ENCODE results near the gene KATNAL1.

KATNAL1 gene

DNA sequence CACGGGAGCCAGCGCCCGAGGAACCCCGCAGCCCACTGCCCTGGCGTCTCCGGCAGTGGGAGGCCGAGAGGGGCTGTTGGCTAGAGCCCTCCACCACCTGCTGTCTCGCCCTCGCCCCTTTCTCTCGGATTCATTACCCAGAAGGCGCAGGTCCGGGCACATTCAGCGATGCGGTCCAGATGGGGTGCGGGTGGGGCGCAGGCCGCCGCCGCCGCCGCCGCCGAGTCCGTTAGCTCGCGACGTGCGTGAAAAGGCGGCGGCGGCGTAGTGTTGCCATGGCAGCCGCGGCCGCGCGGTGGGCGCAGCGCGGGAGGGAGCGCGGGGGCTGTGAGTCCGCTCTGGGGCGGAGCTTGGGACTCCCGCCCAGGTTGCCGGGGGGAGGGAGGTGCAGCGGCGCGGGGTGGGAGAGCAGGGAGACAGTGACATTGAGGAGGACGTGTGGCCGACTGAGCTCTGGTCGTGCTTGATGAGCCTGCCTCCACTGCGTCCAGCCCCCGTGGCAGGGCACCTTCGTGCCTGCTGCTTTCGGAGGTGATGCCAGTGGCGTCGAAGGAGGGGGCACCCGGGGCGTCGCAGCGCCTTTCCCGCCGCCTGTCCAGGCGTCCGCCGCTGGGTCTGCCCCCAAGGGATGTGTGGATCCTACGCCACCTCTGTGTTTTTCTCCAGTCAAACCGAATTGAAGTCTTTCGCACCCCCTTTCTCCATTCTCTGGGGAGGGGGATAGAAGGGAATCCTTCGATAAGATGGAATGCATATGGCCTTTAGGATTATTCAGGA is at the start of gene KATNAL1:
TSS of gene KATNAL1 (minus strand) at position 358 of the 777 bp plus-strand sequence. CDS start 23,774 bp downstream, outside the sequence.
- in situ Hi-C loops (cut with HindIII; ENCODE audit: low sequenced_read_pairs) = no loop called here

GRCh38 chr13:30355839-30356238 is 48.5 kb upstream of the KATNAL1 start:
- in situ Hi-C loops (cut with HindIII; ENCODE audit: low sequenced_read_pairs) = no loop called here

DNA sequence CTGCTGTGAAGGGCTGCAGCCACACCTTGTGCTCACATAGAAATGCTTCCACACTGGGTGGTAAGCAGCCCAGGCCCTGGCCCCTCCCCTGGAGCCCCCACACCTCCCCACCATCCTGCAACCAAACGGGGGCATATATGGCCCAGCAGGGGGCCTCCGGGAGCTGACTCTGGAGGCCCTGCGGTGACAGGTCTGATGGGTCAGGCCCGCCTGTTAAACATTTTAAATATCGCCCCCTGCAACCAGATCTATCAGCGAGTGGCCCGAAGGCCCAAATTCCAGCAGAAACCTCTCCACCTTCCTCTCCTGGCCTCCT is 48.0 kb upstream of the KATNAL1 start:
- in situ Hi-C loops (cut with HindIII; ENCODE audit: low sequenced_read_pairs) = no loop called here

DNA sequence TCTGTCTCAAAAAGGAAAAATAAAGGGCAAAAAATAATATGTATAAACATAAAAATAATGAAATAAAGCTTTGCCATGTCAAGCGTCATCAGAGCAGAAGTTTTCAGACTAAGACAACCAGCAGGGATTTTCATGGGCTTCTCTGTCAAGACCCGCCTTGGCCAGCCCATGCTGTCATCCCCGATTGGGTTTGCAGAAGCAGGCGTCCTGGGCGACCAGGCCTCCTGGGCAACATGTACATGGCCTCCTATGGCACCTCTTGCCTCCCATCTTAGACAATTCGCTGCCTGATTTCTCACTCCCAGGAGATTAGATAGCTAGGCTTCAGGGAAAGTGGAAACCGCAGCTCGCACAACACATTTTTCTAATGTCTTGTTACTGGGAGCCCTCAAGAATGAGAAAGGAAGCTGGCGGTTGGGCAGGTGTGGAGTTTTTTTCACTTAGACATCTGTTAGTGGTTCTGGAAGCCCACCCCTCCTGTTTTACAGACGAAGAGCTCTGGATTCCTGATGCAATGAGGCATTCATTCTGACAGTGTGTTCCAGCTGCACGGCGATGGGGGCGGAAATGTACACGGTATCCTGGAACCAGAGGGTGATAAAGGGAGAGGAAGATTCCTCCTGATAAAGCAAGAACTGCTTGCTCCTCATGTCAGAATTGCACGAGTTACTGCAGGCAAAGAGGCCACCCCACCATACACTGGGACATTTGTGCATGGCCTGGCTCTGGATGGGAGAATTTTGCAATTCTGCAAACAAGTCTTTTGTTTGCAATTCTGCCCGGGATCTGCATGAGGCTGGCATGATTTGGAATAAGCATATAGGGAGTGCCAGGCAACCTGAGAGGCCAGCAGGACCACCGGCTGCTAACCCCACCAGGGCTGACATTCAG is 47.4 kb upstream of the KATNAL1 start:
- in situ Hi-C loops (cut with HindIII; ENCODE audit: low sequenced_read_pairs) = no loop called here

DNA sequence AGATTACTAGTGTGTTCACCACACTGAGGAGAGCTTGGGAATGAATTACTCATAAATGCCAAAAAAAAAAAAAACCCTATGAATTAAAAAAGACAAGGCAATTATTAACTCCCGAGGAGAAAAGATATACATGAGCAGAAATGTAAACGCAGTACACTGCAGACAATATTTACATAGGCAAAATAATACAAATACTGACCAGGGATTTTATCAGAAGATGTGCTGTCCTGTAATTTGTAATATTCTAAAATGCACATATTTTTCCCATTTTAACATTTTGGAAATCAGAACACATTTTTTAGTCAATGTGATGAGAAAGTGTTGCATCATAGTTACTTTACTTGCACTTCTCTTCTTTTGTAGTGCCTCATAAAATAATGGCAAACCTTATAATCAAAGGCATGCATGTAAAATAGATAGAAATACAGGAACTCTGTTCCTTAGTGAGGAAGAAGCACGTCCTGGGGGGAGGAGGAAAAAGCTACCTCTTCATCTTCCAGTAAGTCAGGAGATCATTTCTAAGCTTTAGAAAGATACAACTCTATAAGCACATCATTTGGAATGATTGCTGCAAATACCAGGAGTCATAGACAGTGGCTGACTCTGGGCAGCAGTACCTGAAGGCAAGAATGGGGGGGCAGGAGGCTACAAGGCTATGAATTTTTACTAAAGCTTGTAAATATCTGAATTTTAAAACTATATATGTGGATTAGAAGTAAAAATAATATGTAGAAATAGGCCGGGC is 46.3 kb upstream of the KATNAL1 start:
- in situ Hi-C loops (cut with HindIII; ENCODE audit: low sequenced_read_pairs) = no loop called here

DNA sequence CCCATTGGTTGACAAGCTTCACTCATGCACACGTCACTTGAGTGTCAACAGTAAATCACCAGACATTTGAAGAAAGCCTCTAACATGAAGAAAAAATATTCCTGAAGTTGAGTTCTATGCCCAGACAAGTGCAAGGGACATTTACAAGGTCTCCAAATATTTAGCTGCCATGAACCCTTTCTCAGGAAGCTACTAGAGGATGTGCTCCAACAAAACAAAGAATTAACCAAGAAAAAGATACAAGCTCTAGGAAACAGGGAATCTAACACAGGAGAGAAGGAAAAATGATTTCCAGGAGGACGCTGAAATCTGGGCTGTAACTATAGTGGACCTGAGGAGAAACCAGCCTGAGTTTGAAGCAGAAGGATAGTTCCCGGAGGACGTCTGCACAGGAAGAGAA is 45.7 kb upstream of the KATNAL1 start:
- in situ Hi-C loops (cut with HindIII; ENCODE audit: low sequenced_read_pairs) = no loop called here

- in situ Hi-C loops (cut with HindIII; ENCODE audit: low sequenced_read_pairs) = no loop called here
Observed at GRCh38 chr13:30352121-30352520, 44.8 kb upstream of the KATNAL1 start.

- in situ Hi-C loops (cut with HindIII; ENCODE audit: low sequenced_read_pairs) = no loop called here
Observed at GRCh38 chr13:30346789-30347167, 39.4 kb upstream of the KATNAL1 start.

- in situ Hi-C loops (cut with HindIII; ENCODE audit: low sequenced_read_pairs) = no loop called here
Observed at GRCh38 chr13:30346153-30346788, 38.9 kb upstream of the KATNAL1 start.

- in situ Hi-C loops (cut with HindIII; ENCODE audit: low sequenced_read_pairs) = no loop called here
Observed at GRCh38 chr13:30345426-30346100, 38.2 kb upstream of the KATNAL1 start.

DNA sequence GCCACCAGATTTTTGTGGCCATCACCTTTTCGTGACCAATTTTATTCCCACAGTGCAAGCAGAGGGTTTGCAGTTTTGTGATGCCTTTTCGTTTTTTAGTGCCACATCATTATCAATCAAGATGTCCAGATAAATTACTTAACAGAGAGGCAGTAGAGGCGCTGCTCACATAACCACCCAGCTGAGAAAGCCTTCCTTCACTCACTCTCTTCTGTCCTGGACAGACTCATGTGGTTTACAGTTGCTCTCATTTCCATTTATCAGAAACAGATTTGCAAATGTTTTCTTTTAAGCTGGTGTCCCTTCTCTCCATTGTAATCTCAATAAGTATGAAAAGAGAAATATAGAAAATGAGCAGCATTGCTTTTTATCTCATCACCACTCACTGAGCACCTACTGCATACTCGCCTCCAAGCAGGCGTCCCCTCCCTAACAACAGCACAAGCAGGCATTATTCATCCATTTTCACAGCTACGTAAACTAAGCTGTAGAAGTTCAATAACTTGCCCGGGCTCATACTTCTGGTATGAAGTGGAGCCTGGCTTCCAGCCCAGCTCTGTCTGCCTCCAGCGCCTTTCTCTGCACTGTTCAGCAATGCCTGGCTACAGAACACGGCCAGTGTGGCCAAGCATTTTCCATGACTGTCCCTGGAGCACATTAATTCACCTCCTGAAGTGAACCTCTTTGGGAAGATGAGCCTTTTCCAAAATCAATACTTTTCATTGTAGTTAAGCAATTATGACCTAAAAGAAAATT is 34.6 kb upstream of the KATNAL1 start:
- in situ Hi-C loops (cut with HindIII; ENCODE audit: low sequenced_read_pairs) = no loop called here

DNA sequence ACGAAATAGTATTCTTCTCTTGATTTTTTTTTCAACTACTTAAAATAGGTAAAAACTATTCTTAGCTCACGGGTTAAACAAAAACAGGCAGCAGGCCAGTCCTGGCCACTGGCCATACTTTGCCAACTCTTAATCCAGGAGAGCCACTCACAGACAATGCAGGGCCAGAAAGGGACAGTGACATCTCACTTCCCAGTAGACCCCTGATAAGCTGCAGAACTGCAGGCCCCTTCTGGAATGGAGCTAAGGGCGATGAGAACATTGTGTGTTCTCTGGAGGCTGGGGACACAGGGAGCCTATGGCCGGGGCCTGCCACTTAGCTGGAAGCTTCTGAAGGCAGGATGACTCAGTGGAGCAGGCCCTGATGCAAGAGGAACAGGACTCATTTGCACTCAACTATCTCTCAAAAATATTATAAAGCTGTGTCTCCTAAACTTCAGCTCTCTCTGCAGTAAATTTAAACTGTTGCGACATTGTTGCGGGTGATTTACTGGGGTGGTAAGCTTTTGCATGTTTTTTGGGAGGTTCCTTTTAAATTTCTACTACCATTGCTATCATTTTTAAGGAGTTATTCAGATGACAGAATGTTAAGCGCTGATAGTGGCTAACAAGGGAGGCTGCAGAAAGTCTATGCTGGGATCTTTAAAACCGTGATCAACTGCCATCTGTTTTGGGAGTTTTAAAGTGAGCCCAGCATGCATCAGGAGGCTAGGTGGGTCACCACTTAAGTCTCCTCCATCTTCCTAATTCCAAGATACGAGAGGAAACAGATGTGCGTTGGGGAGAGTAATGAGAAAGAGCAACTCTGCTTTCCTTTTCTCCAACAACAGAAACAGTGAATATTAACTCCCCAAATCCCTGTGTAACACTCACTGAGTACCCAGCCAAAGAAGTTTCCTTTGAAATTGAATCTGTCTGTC is 33.2 kb upstream of the KATNAL1 start:
- in situ Hi-C loops (cut with HindIII; ENCODE audit: low sequenced_read_pairs) = no loop called here

DNA sequence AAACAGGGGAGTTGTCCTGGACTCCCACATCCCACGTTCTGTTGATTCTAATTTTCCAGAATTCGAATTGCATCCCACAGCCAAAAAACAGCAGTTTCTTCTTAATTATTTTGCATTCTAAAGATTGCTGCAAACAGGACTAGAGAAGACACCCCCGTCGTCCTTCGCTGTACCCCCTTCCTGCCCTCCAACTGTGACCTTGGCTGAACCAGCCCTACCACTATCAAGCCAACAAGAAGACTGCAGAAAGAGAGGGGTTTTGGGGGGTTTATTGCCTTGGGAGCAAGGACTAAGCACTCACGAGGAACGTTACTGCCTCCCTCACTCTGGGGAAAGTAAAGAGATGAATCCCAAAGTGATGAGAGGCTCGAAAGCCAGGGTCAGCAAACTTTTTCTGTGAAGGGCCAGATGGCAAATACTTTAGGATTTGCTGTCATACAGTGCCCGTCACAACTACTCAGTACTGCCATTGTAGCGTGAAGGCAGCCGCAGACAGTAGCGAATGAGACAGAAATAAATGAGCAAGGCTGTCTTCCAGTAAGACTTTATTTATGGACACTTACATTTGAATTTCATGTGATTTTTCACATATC is 32.5 kb upstream of the KATNAL1 start:
- in situ Hi-C loops (cut with HindIII; ENCODE audit: low sequenced_read_pairs) = no loop called here

- in situ Hi-C loops (cut with HindIII; ENCODE audit: low sequenced_read_pairs) = no loop called here
Observed at GRCh38 chr13:30338952-30339351, 31.6 kb upstream of the KATNAL1 start.

- in situ Hi-C loops (cut with HindIII; ENCODE audit: low sequenced_read_pairs) = no loop called here
Observed at GRCh38 chr13:30338331-30338851, 31.0 kb upstream of the KATNAL1 start.

GRCh38 chr13:30337061-30337610 is 29.8 kb upstream of the KATNAL1 start:
- in situ Hi-C loops (cut with HindIII; ENCODE audit: low sequenced_read_pairs) = no loop called here

DNA sequence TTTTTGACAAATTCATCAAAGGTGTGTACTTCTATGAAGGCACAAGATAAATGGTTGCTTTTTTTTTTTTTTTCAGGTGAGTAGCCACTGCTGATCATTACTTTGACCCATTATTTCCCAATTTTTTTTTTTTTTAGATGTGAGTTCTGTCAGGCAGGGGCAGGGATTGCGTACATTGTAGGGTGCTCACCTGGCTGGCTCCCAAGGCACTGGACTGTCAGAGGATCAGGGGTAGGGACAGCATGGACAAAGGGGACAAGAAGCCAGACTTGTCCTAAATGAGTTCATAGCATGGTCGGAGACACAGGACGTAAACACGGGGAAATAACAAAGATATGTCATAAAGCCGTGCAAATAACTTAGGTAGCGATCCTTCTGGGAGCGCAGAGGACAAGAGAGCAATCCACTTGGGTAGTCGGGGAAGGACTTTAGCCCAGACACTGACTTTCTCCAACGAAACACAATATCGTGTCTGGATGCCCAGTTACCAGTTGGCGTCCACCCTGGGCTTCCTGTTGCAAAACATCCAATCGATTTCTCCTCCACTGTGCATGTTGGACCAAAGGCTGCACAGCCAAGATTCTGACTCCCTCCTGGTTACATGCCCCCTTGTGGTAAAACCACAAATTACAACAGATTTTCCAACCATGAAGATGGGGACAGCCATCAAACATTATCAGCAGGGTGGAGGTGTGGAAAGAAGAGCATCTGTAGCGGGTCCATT is 27.5 kb upstream of the KATNAL1 start:
- in situ Hi-C loops (cut with HindIII; ENCODE audit: low sequenced_read_pairs) = no loop called here

All from DLD1 (cell line).